ENCODE data around the gene PRKCQ. TPM values are rescaled to one million over a fixed set of nuclear protein-coding genes. Genes with fewer than 3 reads are reported as not detected.

The PRKCQ gene
- total and polyA plus RNA-seq, 2 of the 8 experiments (the other 6 are each of a cell fraction or from before 2014, with no cell fraction given): 9.1 to 22.6 TPM

GRCh38 chr10:6482737-6483357 lies 97.2 kb downstream of the PRKCQ start:
- Histone ChIP-seq H3K9ac (replicated peaks in 1 of 4; ENCODE audit: extremely low read depth in 1 of 4, low read depth in 3 of 4, low read length in 3 of 4) (no peak overlapping the region), H3K4me1 (replicated peaks in 1 of 4; ENCODE audit: control insufficient read depth in 3 of 4, insufficient read depth in 4 of 4, low read length in 3 of 4) (no peaks in the 10 kb centered on the region; a peak in 1 of 7 replicates), H2AK5ac (ENCODE audit: low read depth, low read length) (no peak overlapping the region), H3K4me3 (ENCODE audit: extremely low read depth in 1 of 4, insufficient read depth in 2 of 4, low read depth in 3 of 4, low read length in 4 of 4) (no peak overlapping the region), H3K4ac (replicated peaks; ENCODE audit: insufficient read length, low read depth, low read length) (no peak overlapping the region), H3K27me3 (replicated peaks in 1 of 4; ENCODE audit: control insufficient read depth in 3 of 4, extremely low read depth in 1 of 4, insufficient read depth in 3 of 4, low read length in 3 of 4) (no peaks in the 10 kb centered on the region), H3K79me2 (ENCODE audit: control insufficient read depth in 1 of 2, insufficient read depth in 2 of 2, low read length in 2 of 2) (no peaks in the 10 kb centered on the region), H2AFZ (ENCODE audit: low read length) (no peak overlapping the region), H2BK15ac (ENCODE audit: low read length) (no peak overlapping the region), H4K5ac (ENCODE audit: insufficient read length, low read depth, low read length) (no peak overlapping the region), H3K56ac (replicated peaks; ENCODE audit: insufficient read length, low read depth, low read length) (no peak overlapping the region), H3K14ac (ENCODE audit: insufficient read length) (no peak overlapping the region), H4K91ac (replicated peaks; ENCODE audit: insufficient read length, low read length) (no peak overlapping the region), H2BK12ac (ENCODE audit: low read depth, low read length) (no peak overlapping the region), H4K20me1 (replicated peaks in 1 of 2; ENCODE audit: control insufficient read depth in 1 of 2, insufficient read depth in 2 of 2, low read length in 2 of 2) (no peaks in the 10 kb centered on the region), H4K8ac (ENCODE audit: extremely low read depth, insufficient read depth, low read length) (no peak overlapping the region), H3K23ac (ENCODE audit: insufficient read length) (no peak overlapping the region), H3K4me2 (ENCODE audit: insufficient read depth in 1 of 2, low read depth in 2 of 2, low read length in 2 of 2) (no peak overlapping the region), H3K27ac (ENCODE audit: low read depth, low read length) (no peak overlapping the region), H3K79me1 (ENCODE audit: low read depth, low read length) (no peaks in the 10 kb centered on the region), H2BK20ac (ENCODE audit: low read length) (no peak overlapping the region), H3K36me3 (ENCODE audit: control insufficient read depth in 2 of 4, insufficient read depth in 4 of 4, low read length in 3 of 4) (peaks cover 0 to 14% (median 7%) of the 10 kb centered on the region in 4 experiments; a peak in 5 of 8 replicates), H2BK5ac (ENCODE audit: low read depth, low read length) (no peak overlapping the region), H3K9me3 (ENCODE audit: insufficient read depth in 2 of 2, low read depth in 1 of 2, low read length in 1 of 2) (no peaks in the 10 kb centered on the region), H3K18ac (ENCODE audit: extremely low read depth, low read length) (no peak overlapping the region), H3K23me2 (ENCODE audit: low read depth, low read length) (no peaks in the 10 kb centered on the region), H2BK120ac (replicated peaks; ENCODE audit: low read depth, low read length) (no peak overlapping the region)
- DNase-seq (ENCODE audit: low read depth in 1 of 2, low spot score in 2 of 2): no peak
- no peak for FAIRE-seq
- ChIA-PET POLR2A (ENCODE audit: partially characterized antibody) (no interaction called here), CTCF (ENCODE audit: partially characterized antibody) (interaction anchor here (0.7 to 1.9 kb wide), 5 partner anchors 9 to 185 kb away, joined by 3 to 8 read pairs (median 3); no protein-coding TSS in a partner anchor)
- WGBS, 2 experiments (ENCODE audit: extremely low coverage in 1 of 2, insufficient coverage in 1 of 2, insufficient read length in 1 of 2, insufficient replicate concordance in 2 of 2, low coverage in 1 of 2, low lambda C conversion rate in 2 of 2, missing lambda C conversion rate in 1 of 2): 93% methylated on average over 9 of the region's 9 CpGs; no CpG with 5 or more reads in 1 of the 2 experiments
- TF ChIP-seq BACH1 (IDR thresholded peaks at IDR 0.05; ENCODE audit: low read length) (no peak), RNF2 (IDR thresholded peaks at IDR 0.05; ENCODE audit: borderline replicate concordance, low read depth, low read length, missing control alignments, poor library complexity, severe bottlenecking) (no peak), SIN3A (conservative IDR thresholded peaks at IDR 0.05 in 1 of 2, IDR thresholded peaks at IDR 0.05 in 1 of 2; ENCODE audit: low read depth in 1 of 2, low read length in 2 of 2) (no peak), TCF12 (IDR thresholded peaks at IDR 0.05; ENCODE audit: low read depth, low read length) (no peak), CTCF (IDR thresholded peaks at IDR 0.05; ENCODE audit: control extremely low read depth in 1 of 3, insufficient read depth in 1 of 3, low read depth in 1 of 3, low read length in 3 of 3) (no peak)
